CD4-positive, CD25-positive, alpha-beta regulatory T cell (primary cell): ENCODE measurements around the gene FAM107B. TPM values are rescaled to one million over a fixed set of nuclear protein-coding genes. Genes with fewer than 3 reads are reported as not detected.

Experiments used
- ATAC-seq, 2 donors: fragments of 150-1000 bp; cut with Tn5 transposase; one replicate each; pipeline ENCODE4 v1.10.0; 2021; ENCODE audit warnings: low read depth in 2 of 2, moderate number of reproducible peaks in 2 of 2, moderate library complexity in 1 of 2
- DNase-seq, 3 donors: peaks; one replicate each; pipeline versions ENCODE4 v3.0.0 to v3.0.0-alpha.2; 2012 to 2022; ENCODE audit warnings: mixed read lengths in 1 of 3
- H3K27ac ChIP-seq: one replicate; pipeline ENCODE4 v1.7.0; 2013; ENCODE audit warnings: mild to moderate bottlenecking, low read length; ENCODE audit not compliant: insufficient read depth, poor library complexity, severe bottlenecking
- H3K27me3 ChIP-seq: one replicate; pipeline ENCODE4 v1.7.0; 2013; ENCODE audit warnings: low read length; ENCODE audit not compliant: control insufficient read depth, insufficient read depth
- H3K36me3 ChIP-seq: one replicate; pipeline ENCODE4 v1.7.0; 2013; ENCODE audit warnings: mild to moderate bottlenecking, low read length, moderate library complexity; ENCODE audit not compliant: control insufficient read depth, insufficient read depth
- H3K4me1 ChIP-seq: 2 replicates; pipeline ENCODE4 v1.7.0; 2013; ENCODE audit warnings: mild to moderate bottlenecking, low read length; ENCODE audit not compliant: insufficient read depth, control insufficient read depth, poor library complexity, severe bottlenecking
- H3K4me3 ChIP-seq: one replicate; pipeline ENCODE4 v1.7.0; 2013; ENCODE audit warnings: low read depth, mild to moderate bottlenecking, low read length, moderate library complexity
- H3K9me3 ChIP-seq, 2 experiments: 1 replicate in 1 of 2; 2 replicates in 1 of 2; pipeline ENCODE4 v1.7.0; 2013; ENCODE audit warnings: low read length in 2 of 2, mild to moderate bottlenecking in 1 of 2, moderate library complexity in 1 of 2; ENCODE audit not compliant: control insufficient read depth in 2 of 2
- H3K27ac Mint-ChIP-seq, 3 donors: one replicate each; pipeline ENCODE4 v1.8.0; 2020 to 2022; ENCODE audit warnings: mild to moderate bottlenecking in 3 of 3, mixed read lengths in 3 of 3, moderate library complexity in 2 of 3
- H3K27me3 Mint-ChIP-seq: one replicate; pipeline ENCODE4 v1.8.0; 2022; ENCODE audit warnings: mild to moderate bottlenecking, mixed read lengths
- H3K36me3 Mint-ChIP-seq: one replicate; pipeline ENCODE4 v1.8.0; 2020; ENCODE audit warnings: mixed read lengths
- H3K4me1 Mint-ChIP-seq, 4 donors: one replicate each; pipeline ENCODE4 v1.8.0; 2020 to 2022; ENCODE audit warnings: mixed read lengths in 4 of 4, mild to moderate bottlenecking in 1 of 4
- H3K4me3 Mint-ChIP-seq, 4 donors: one replicate each; pipeline ENCODE4 v1.8.0; 2020 to 2022; ENCODE audit warnings: mild to moderate bottlenecking in 4 of 4, mixed read lengths in 4 of 4, moderate library complexity in 3 of 4
- H3K9me3 Mint-ChIP-seq, 7 donors: one replicate each; pipeline ENCODE4 v1.8.0; 2020 to 2022; ENCODE audit warnings: mixed read lengths in 7 of 7, mild to moderate bottlenecking in 3 of 7, moderate library complexity in 2 of 7
- polyA plus RNA-seq, 4 donors: library from polyadenylated mRNA; unstranded; fragments of 300-500 nt; fragmentation: Illumina TruSeq; gene quantifications; one replicate each; pipeline ENCODE4 v1.2.3, GENCODE V29; 2021
- total RNA-seq: library from RNA; stranded (reverse); gene quantifications from one replicate; pipeline ENCODE4 v1.2.3, GENCODE V29; 2022

The FAM107B gene
- total and polyA plus RNA-seq, 5 donors from 2014 or later: 202 to 327 (median 296) TPM

DNA sequence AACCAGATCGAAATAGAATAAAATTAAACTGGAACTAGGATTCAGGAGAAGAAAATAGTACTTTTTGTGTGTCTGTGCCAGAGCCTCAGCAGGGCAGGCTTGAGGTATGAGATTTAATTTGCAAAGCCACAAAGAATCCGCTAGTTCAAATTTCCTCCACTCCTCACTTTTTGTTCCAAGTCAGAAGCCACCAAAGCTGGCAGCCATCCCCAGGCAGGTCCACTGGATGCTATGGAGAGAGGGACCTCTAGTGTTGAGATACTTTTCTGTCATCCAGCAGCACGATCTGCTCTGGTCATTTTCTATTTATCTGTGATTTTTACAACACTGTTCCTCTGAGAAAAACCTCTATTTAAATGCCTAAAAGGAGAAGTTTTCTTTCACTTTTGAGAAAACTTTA is 296.1 kb downstream of the FAM107B start:
- Mint-ChIP-seq H3K4me3 (no peak overlapping the region), H3K4me1 (no peaks in the 10 kb centered on the region), H3K36me3 (no peaks in the 10 kb centered on the region), H3K27me3 (peaks cover 50% of the 10 kb centered on the region), H3K9me3 (peaks cover 0 to 4% (median 0%) of the 10 kb centered on the region in 7 donors), H3K27ac (peak overlapping the region in 1 of 3 donors; percentile 66)
- Histone ChIP-seq H3K4me3 (no peak overlapping the region), H3K27ac (no peak overlapping the region), H3K4me1 (no peaks in the 10 kb centered on the region), H3K36me3 (no peaks in the 10 kb centered on the region), H3K9me3 (no peaks in the 10 kb centered on the region), H3K27me3 (peaks cover 2% of the 10 kb centered on the region)
- DNase-seq (peak in 1 of 3 donors; percentile 19), ATAC-seq (no peak)

GRCh38 chr10:14478201-14478600 is 296.5 kb downstream of the FAM107B start:
- H3K27me3 ChIP-seq: peaks cover 2% of the 10 kb centered on the region
- Mint-ChIP-seq H3K36me3 (no peaks in the 10 kb centered on the region), H3K27ac (peak overlapping the region in 1 of 3 donors; percentile 66), H3K4me3 (no peak overlapping the region), H3K4me1 (no peaks in the 10 kb centered on the region), H3K27me3 (peaks cover 50% of the 10 kb centered on the region), H3K9me3 (peaks cover 0 to under 1% (median 0%) of the 10 kb centered on the region in 7 donors)
- no peaks in the 10 kb centered on the region for H3K9me3 ChIP-seq
- no peaks in the 10 kb centered on the region for H3K4me1 ChIP-seq
- no peak overlapping the region for H3K4me3 ChIP-seq
- no peak overlapping the region for H3K27ac ChIP-seq
- H3K36me3 ChIP-seq: no peaks in the 10 kb centered on the region
- ATAC-seq (no peak), DNase-seq (no peak)

GRCh38 chr10:14477408-14477710 is 297.3 kb downstream of the FAM107B start:
- no peak overlapping the region for H3K4me3 ChIP-seq
- H3K27me3 ChIP-seq: peaks cover 2% of the 10 kb centered on the region
- no peaks in the 10 kb centered on the region for H3K36me3 ChIP-seq
- H3K27ac Mint-ChIP-seq: no peak overlapping the region
- H3K4me1 ChIP-seq: no peaks in the 10 kb centered on the region
- H3K27me3 Mint-ChIP-seq: peaks cover 50% of the 10 kb centered on the region
- no peaks in the 10 kb centered on the region for H3K36me3 Mint-ChIP-seq
- H3K27ac ChIP-seq: no peak overlapping the region
- no peak for DNase-seq
- H3K9me3 Mint-ChIP-seq: no peaks in the 10 kb centered on the region
- no peak overlapping the region for H3K4me3 Mint-ChIP-seq
- no peaks in the 10 kb centered on the region for H3K9me3 ChIP-seq
- no peaks in the 10 kb centered on the region for H3K4me1 Mint-ChIP-seq
- ATAC-seq: no peak

DNA sequence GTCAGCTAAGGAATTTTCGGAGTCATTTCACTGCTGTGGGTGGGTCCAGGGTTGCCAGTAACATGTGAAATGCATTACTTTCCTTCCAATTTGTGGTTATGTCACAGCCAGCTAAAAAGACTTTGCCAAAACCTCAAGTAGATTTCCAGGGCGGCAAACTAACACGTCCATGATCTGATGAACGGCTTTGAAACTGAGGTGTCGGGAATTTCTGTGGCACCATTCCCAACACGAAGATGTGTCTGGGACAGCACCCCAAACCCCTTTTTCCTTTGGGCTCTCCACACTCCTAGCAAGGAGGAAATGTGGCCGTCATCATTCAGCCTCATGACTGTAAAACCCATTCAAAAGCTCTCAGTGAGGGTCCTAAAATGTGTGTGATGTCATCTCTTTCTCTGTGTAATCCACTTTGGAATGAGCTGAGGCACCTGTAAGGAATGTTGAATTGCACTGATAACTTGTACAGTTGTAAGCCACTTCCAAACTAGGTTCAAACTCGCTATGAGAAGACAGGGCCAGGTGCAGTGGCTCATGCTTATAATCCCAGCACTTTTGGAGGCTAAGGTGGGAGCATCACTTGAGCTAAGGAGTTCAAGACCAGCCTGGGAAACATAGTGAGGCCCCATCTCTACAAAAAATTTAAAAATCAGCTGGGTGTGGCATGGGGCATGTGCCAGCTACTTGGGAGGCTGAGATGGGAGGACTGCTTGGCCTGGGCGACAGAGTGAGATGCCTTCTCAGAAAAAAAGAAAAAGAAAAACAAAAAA is 297.9 kb downstream of the FAM107B start:
- no peaks in the 10 kb centered on the region for H3K9me3 Mint-ChIP-seq
- H3K27me3 ChIP-seq: peaks cover 2% of the 10 kb centered on the region
- H3K4me3 ChIP-seq: no peak overlapping the region
- H3K4me3 Mint-ChIP-seq: no peak overlapping the region
- H3K9me3 ChIP-seq: no peaks in the 10 kb centered on the region
- peaks cover 50% of the 10 kb centered on the region for H3K27me3 Mint-ChIP-seq
- no peak for DNase-seq
- no peak for ATAC-seq
- no peaks in the 10 kb centered on the region for H3K36me3 Mint-ChIP-seq
- no peaks in the 10 kb centered on the region for H3K36me3 ChIP-seq
- no peak overlapping the region for H3K27ac Mint-ChIP-seq
- no peaks in the 10 kb centered on the region for H3K4me1 Mint-ChIP-seq
- no peak overlapping the region for H3K27ac ChIP-seq
- no peaks in the 10 kb centered on the region for H3K4me1 ChIP-seq

DNA sequence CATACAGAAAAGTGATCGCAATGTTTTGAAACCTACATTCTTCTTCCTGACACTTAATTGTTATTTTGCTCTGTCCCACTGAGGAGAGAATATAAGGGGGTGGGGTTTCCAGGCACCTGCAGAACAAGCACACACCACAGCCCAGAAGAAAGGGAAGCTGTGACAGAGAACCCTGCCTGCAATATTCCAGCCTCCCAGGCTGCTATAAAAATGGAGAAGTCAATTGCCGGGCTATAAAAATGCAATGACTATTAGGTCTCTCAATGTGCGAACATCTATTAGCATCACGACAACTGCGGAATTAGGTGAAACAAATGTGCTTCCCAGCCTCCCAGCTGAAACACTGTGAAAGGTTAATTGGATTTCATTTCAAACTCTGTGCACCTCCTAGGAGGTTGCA is 298.7 kb downstream of the FAM107B start:
- H3K9me3 ChIP-seq: no peaks in the 10 kb centered on the region
- H3K4me3 Mint-ChIP-seq: no peak overlapping the region
- no peak overlapping the region for H3K4me3 ChIP-seq
- no peaks in the 10 kb centered on the region for H3K4me1 ChIP-seq
- H3K36me3 ChIP-seq: no peaks in the 10 kb centered on the region
- no peak overlapping the region for H3K27ac ChIP-seq
- ATAC-seq (no peak), DNase-seq (no peak)
- no peaks in the 10 kb centered on the region for H3K9me3 Mint-ChIP-seq
- no peak overlapping the region for H3K27ac Mint-ChIP-seq
- H3K27me3 ChIP-seq: peaks cover 5% of the 10 kb centered on the region
- no peaks in the 10 kb centered on the region for H3K36me3 Mint-ChIP-seq
- no peaks in the 10 kb centered on the region for H3K4me1 Mint-ChIP-seq
- peaks cover 46% of the 10 kb centered on the region for H3K27me3 Mint-ChIP-seq

DNA sequence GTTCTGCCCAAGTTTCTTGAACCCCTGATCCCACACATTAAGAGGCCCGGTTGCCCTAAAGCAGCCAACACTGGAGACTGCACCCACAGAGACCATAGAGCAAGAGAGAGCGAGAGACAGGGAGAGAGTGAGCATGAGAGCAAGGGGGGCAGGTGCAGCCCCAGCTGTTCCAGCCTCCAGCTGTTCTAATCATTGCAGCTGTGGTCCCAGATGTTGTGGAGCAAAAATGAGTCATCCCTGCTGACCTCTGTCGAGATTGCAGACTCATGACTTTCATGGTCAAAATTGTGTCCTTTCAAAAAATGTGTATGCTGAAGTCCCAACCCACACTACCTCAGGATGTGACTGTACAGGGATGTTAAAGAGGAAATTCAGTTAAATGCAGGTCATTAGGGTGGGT is 300.0 kb downstream of the FAM107B start:
- Histone ChIP-seq H3K4me3 (no peak overlapping the region), H3K27ac (no peak overlapping the region), H3K9me3 (no peaks in the 10 kb centered on the region), H3K27me3 (peaks cover 11% of the 10 kb centered on the region), H3K4me1 (no peaks in the 10 kb centered on the region), H3K36me3 (no peaks in the 10 kb centered on the region)
- Mint-ChIP-seq H3K27ac (no peak overlapping the region), H3K27me3 (peaks cover 49% of the 10 kb centered on the region), H3K4me1 (no peaks in the 10 kb centered on the region), H3K4me3 (no peak overlapping the region), H3K36me3 (no peaks in the 10 kb centered on the region), H3K9me3 (no peaks in the 10 kb centered on the region)
- ATAC-seq (no peak), DNase-seq (no peak)

DNA sequence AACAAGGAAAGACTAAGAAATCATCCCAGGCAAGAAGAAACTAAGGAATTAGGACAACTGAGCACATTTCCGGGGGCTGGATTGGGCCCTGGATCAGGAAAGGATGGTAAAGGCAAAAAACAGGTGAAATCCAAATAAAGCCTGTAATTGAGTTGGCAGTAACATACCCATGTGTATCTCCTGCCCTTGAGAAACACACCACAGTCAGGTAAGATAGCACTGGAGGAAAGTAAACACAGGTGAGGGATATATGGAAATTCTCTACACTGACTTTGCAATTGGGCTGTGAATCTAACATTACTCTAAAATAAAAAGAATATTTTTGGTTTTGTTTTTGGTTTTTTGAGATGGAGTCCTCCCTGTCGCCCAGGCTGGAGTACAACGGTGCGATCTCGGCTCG is 303.8 kb downstream of the FAM107B start:
- H3K27me3 Mint-ChIP-seq: peaks cover 36% of the 10 kb centered on the region
- Histone ChIP-seq H3K27me3 (peaks cover 18% of the 10 kb centered on the region), H3K36me3 (no peaks in the 10 kb centered on the region), H3K4me1 (no peaks in the 10 kb centered on the region), H3K9me3 (no peaks in the 10 kb centered on the region), H3K27ac (no peak overlapping the region), H3K4me3 (no peak overlapping the region)
- ATAC-seq (no peak), DNase-seq (no peak)
- H3K27ac Mint-ChIP-seq: no peak overlapping the region
- H3K4me1 Mint-ChIP-seq: no peaks in the 10 kb centered on the region
- no peaks in the 10 kb centered on the region for H3K36me3 Mint-ChIP-seq
- H3K4me3 Mint-ChIP-seq: no peak overlapping the region
- H3K9me3 Mint-ChIP-seq: no peaks in the 10 kb centered on the region

DNA sequence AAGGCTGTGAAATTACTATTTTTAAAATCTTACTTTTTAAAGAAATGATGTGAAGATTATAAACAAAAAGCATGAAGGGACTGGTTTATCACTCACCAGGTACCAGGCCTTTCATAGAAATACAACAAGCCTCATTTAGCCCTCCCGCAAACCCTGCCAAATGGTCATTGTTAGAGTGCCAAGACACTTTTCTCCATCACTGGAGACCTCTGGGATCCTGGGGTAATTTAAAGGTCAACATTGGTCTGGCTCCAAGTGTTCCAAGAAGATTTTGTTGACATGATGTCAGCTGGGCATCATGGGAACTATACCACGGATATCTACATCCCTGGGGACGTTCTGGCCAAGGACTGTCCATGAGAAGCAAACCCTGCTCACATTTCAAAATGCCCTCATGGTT is 306.0 kb downstream of the FAM107B start:
- H3K27ac Mint-ChIP-seq: no peak overlapping the region
- H3K36me3 Mint-ChIP-seq: no peaks in the 10 kb centered on the region
- H3K9me3 ChIP-seq: no peaks in the 10 kb centered on the region
- peaks cover 18% of the 10 kb centered on the region for H3K27me3 ChIP-seq
- no peaks in the 10 kb centered on the region for H3K9me3 Mint-ChIP-seq
- H3K4me1 Mint-ChIP-seq: no peaks in the 10 kb centered on the region
- no peaks in the 10 kb centered on the region for H3K36me3 ChIP-seq
- DNase-seq: no peak
- no peak overlapping the region for H3K4me3 ChIP-seq
- no peaks in the 10 kb centered on the region for H3K4me1 ChIP-seq
- no peak overlapping the region for H3K27ac ChIP-seq
- peaks cover 25% of the 10 kb centered on the region for H3K27me3 Mint-ChIP-seq
- no peak overlapping the region for H3K4me3 Mint-ChIP-seq
- ATAC-seq: no peak
